Measurements from ENCODE around the gene CCDC149.

CCDC149 gene

GRCh38 chr4:24885342-24885741 is 27.5 kb downstream of the CCDC149 start:
- no peak for TF ChIP-seq CTCF (IDR thresholded peaks at IDR 0.05; ENCODE audit: control insufficient read depth, extremely low read depth, insufficient read depth)
- DNase-seq (ENCODE audit: low read depth) = no peak

GRCh38 chr4:24884902-24885301 is 27.9 kb downstream of the CCDC149 start:
- DNase-seq (ENCODE audit: low read depth) = no peak
- TF ChIP-seq CTCF (IDR thresholded peaks at IDR 0.05; ENCODE audit: control insufficient read depth, extremely low read depth, insufficient read depth) = no peak

More at GRCh38 chr4:24885342-24885741, 27.5 kb downstream of the CCDC149 start:
- no peak overlapping the region for H3K4me3 ChIP-seq (ENCODE audit: low read depth, low read length)

GRCh38 chr4:24881508-24882196 is 31.2 kb downstream of the CCDC149 start:
- no peak overlapping the region for H3K4me3 ChIP-seq (ENCODE audit: low read depth, low read length)
- TF ChIP-seq CTCF (IDR thresholded peaks at IDR 0.05; ENCODE audit: control insufficient read depth, extremely low read depth, insufficient read depth) = no peak
- DNase-seq (ENCODE audit: low read depth) = no peak

More at GRCh38 chr4:24884902-24885301, 27.9 kb downstream of the CCDC149 start:
- no peak overlapping the region for H3K4me3 ChIP-seq (ENCODE audit: low read depth, low read length)

- DNase-seq (ENCODE audit: low read depth) = no peak
- TF ChIP-seq CTCF (IDR thresholded peaks at IDR 0.05; ENCODE audit: control insufficient read depth, extremely low read depth, insufficient read depth) = no peak
- H3K4me3 ChIP-seq (ENCODE audit: low read depth, low read length) = no peak overlapping the region
Measured at GRCh38 chr4:24880186-24880585, 32.7 kb downstream of the CCDC149 start.

GRCh38 chr4:24878636-24879016 is 34.2 kb downstream of the CCDC149 start:
- DNase-seq (ENCODE audit: low read depth) = no peak
- H3K4me3 ChIP-seq (ENCODE audit: low read depth, low read length) = no peak overlapping the region
- no peak for TF ChIP-seq CTCF (IDR thresholded peaks at IDR 0.05; ENCODE audit: control insufficient read depth, extremely low read depth, insufficient read depth)

GRCh38 chr4:24877868-24878635 is 34.8 kb downstream of the CCDC149 start:
- no peak for DNase-seq (ENCODE audit: low read depth)
- TF ChIP-seq CTCF (IDR thresholded peaks at IDR 0.05; ENCODE audit: control insufficient read depth, extremely low read depth, insufficient read depth) = no peak
- H3K4me3 ChIP-seq (ENCODE audit: low read depth, low read length) = no peak overlapping the region

Data from LNCaP clone FGC (cell line).